Measurements from ENCODE around the gene RAMP1.
"Not testable (repeated sequence)": the region's sequence is repeated elsewhere in the genome, so short reads cannot be mapped to it uniquely, and the experiment has no call there.

Gene RAMP1

DNA sequence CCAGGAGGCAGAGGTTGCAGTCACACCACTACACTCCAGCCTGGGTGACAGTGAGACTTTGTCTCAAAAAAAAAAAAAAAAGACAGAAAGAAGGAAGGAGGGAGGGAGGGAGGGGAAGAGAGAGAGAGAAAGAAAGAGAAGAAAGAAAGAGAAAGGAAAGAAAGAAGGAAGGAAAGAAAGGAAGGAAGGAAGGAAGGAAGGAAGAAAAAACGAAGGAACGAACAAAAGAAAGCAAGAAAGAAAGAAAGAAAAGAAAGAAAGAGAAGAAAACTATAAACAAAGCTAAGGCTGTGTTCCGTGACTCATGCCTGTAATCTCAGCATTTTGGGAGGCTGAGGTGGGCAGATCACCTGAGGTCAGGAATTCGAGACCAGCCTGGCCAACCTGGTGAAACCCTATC, 91.9 kb downstream of the RAMP1 start:
- H3K36me3 Mint-ChIP-seq (ENCODE audit: insufficient read depth); H3K9me3 Mint-ChIP-seq; H3K27ac Mint-ChIP-seq; ATAC-seq (replicated peaks); H3K4me3 Mint-ChIP-seq; DNase-seq: not testable (repeated sequence)
- Mint-ChIP-seq H3K27me3 (peaks cover 10 to 13% of the 10 kb centered on the region in 2 donors), H3K4me1 (ENCODE audit: low read depth in 2 of 2) (peaks cover 9 to 14% of the 10 kb centered on the region in 2 donors)

GRCh38 chr2:237951878-237952277, 92.5 kb downstream of the RAMP1 start:
- Mint-ChIP-seq H3K9me3 (peaks cover 0 to 2% of the 10 kb centered on the region in 2 donors), H3K27ac (no peak overlapping the region), H3K4me3 (no peak overlapping the region), H3K4me1 (ENCODE audit: low read depth in 2 of 2) (peaks cover 8 to 13% of the 10 kb centered on the region in 2 donors), H3K27me3 (peaks cover 12 to 17% of the 10 kb centered on the region in 2 donors), H3K36me3 (ENCODE audit: insufficient read depth) (peaks cover 2% of the 10 kb centered on the region)
- ATAC-seq (replicated peaks) (no peak), DNase-seq (no peak)

GRCh38 chr2:237952851-237953250, 93.4 kb downstream of the RAMP1 start:
- Mint-ChIP-seq H3K4me1 (ENCODE audit: low read depth in 2 of 2) (peaks cover 8 to 12% of the 10 kb centered on the region in 2 donors), H3K9me3 (no peaks in the 10 kb centered on the region), H3K4me3 (no peak overlapping the region), H3K27ac (no peak overlapping the region), H3K36me3 (ENCODE audit: insufficient read depth) (no peaks in the 10 kb centered on the region), H3K27me3 (peaks cover 21 to 26% of the 10 kb centered on the region in 2 donors)
- DNase-seq (no peak), ATAC-seq (replicated peaks) (no peak)

DNA sequence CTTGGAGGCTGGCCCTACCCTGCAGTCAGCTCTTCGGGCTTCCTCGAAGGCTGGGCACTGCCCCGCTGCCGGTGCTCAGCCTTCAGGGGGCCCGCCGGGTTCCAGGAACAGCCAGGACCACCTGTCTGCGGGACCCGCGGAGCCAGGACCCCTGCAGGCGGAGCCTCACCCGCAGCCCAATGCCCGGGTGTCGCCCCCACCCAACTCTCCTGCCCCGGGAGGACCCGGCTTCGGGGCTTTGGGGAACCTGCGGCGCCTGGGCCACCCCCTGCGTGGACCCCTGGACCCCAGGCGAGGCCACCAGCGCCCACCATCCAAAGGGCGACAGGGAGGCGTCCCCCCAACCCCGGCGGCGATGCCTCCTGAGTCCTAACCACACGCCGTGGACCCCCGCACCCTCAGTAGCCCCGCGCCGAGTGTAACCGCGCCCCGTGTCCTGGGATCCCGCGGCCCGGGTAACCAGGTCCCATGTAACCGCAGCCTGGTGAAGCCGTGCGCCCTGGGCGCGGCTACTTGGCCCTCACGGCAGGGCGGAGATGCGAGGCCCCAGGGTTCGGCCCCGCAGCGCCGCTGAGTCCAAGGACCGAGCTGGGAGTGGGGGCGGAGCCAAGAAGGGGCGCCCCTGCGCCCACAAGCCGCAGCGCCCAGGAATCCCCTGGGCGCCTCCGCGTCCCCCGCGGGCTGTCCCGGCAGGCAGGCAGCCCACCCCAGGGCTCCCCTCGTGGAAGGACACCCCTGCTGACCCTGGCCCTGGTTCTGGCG, 96.4 kb downstream of the RAMP1 start:
- H3K4me3 Mint-ChIP-seq: no peak overlapping the region
- H3K27me3 Mint-ChIP-seq: peaks cover 21 to 27% of the 10 kb centered on the region in 2 donors
- no peaks in the 10 kb centered on the region for H3K9me3 Mint-ChIP-seq
- DNase-seq: no peak
- no peak overlapping the region for H3K27ac Mint-ChIP-seq
- peaks cover 8 to 12% of the 10 kb centered on the region in 2 donors for H3K4me1 Mint-ChIP-seq (ENCODE audit: low read depth in 2 of 2)
- peak; percentile 71 for ATAC-seq (replicated peaks)
- H3K36me3 Mint-ChIP-seq (ENCODE audit: insufficient read depth): no peaks in the 10 kb centered on the region

DNA sequence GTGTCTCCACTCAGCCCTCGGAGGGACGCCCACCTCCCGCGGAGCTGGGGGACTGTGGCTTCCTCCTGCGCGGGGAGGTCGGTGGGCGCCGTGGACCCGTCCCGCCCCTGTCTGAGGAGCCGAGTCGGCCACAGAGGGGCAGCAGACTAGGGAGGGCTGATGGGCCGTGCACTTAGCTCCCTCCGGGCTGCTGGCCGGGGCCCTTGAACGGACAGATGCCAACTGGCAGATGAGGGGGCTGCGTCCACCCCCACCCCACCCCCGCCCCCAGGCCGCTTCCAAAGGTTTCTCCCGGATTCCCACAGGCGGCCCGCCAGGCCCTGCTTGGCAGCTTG, 96.9 kb downstream of the RAMP1 start:
- Mint-ChIP-seq H3K27ac (no peak overlapping the region), H3K4me1 (ENCODE audit: low read depth in 2 of 2) (peaks cover 8 to 12% of the 10 kb centered on the region in 2 donors), H3K36me3 (ENCODE audit: insufficient read depth) (no peaks in the 10 kb centered on the region), H3K9me3 (no peaks in the 10 kb centered on the region), H3K4me3 (no peak overlapping the region), H3K27me3 (peaks cover 21 to 27% of the 10 kb centered on the region in 2 donors)
- DNase-seq (no peak), ATAC-seq (replicated peaks) (peak; percentile 17)

GRCh38 chr2:237961637-237962036, 102.2 kb downstream of the RAMP1 start:
- Mint-ChIP-seq H3K4me1 (ENCODE audit: low read depth in 2 of 2) (peaks cover 6 to 13% of the 10 kb centered on the region in 2 donors), H3K27ac (no peak overlapping the region), H3K27me3 (peaks cover 11 to 13% of the 10 kb centered on the region in 2 donors), H3K4me3 (no peak overlapping the region), H3K9me3 (peaks cover 2 to 8% of the 10 kb centered on the region in 2 donors), H3K36me3 (ENCODE audit: insufficient read depth) (peaks cover 4% of the 10 kb centered on the region)
- DNase-seq (no peak), ATAC-seq (replicated peaks) (no peak)

All from effector memory CD8-positive, alpha-beta T cell (primary cell).